Activated CD4-positive, alpha-beta T cell treated with anti-CD3 and anti-CD28 coated beads, Interleukin-2, amount 10 ng/mL, durations not matched to agents 24 days and 14 days (primary cell): Measurements from ENCODE around the gene TBX21. TPM values are rescaled to one million over a fixed set of nuclear protein-coding genes. Genes with fewer than 3 reads are reported as not detected.
A peak's percentile ranks its signal among the peaks of the same experiment; 100 is the strongest.

Source experiments
- DNase-seq: peaks from one replicate; pipeline ENCODE4 v3.0.0; 2022
- H3K27ac Mint-ChIP-seq: one replicate; pipeline ENCODE4 v1.8.0; 2022; ENCODE audit warnings: mild to moderate bottlenecking, mixed read lengths
- H3K27me3 Mint-ChIP-seq: one replicate; pipeline ENCODE4 v1.8.0; 2022; ENCODE audit warnings: mixed read lengths
- H3K36me3 Mint-ChIP-seq: one replicate; pipeline ENCODE4 v1.8.0; 2022; ENCODE audit warnings: low read depth, mild to moderate bottlenecking, mixed read lengths
- H3K4me1 Mint-ChIP-seq: one replicate; pipeline ENCODE4 v1.8.0; 2021; ENCODE audit warnings: mixed read lengths
- H3K4me3 Mint-ChIP-seq: one replicate; pipeline ENCODE4 v1.8.0; 2022; ENCODE audit warnings: mild to moderate bottlenecking, moderate library complexity, mixed read lengths
- H3K9me3 Mint-ChIP-seq: one replicate; pipeline ENCODE4 v1.8.0; 2021; ENCODE audit warnings: mixed read lengths
- intact Hi-C: fragments of 100-400 bp; cut with micrococcal nuclease; formaldehyde crosslinking; loops from one replicate; pipeline ENCODE4 v1.15.1; 2023
- total RNA-seq: library from RNA; stranded (reverse); gene quantifications from 2 replicates; pipeline ENCODE4 v1.2.3, GENCODE V29; 2022

TBX21 gene
- total RNA-seq, 1 donor from 2014 or later: 66.4 TPM

- Mint-ChIP-seq H3K9me3 (no peaks in the 10 kb centered on the region), H3K36me3 (peaks cover 8% of the 10 kb centered on the region), H3K4me3 (no peak overlapping the region), H3K27me3 (no peaks in the 10 kb centered on the region), H3K27ac (peak overlapping the region; percentile 45), H3K4me1 (peaks cover 68% of the 10 kb centered on the region)
- DNase-seq: no peak
- intact Hi-C loops: no loop called here
Measured at GRCh38 chr17:47713980-47714700, 18.9 kb upstream of the TBX21 start.

GRCh38 chr17:47714773-47715396 lies 18.2 kb upstream of the TBX21 start:
- Mint-ChIP-seq H3K27ac (peak overlapping the region; percentile 30), H3K4me1 (peaks cover 73% of the 10 kb centered on the region)
- intact Hi-C loops: loop anchor here (5.0 kb wide), 1 partner anchor 53 kb away; no protein-coding TSS in a partner anchor

GRCh38 chr17:47715669-47716325 lies 17.2 kb upstream of the TBX21 start:
- DNase-seq: no peak
- Mint-ChIP-seq H3K27me3 (no peaks in the 10 kb centered on the region), H3K4me1 (peaks cover 77% of the 10 kb centered on the region), H3K27ac (peak overlapping the region; percentile 61), H3K4me3 (peak overlapping the region; percentile 25), H3K36me3 (peaks cover 3% of the 10 kb centered on the region), H3K9me3 (no peaks in the 10 kb centered on the region)
- intact Hi-C loops: loop anchor here (5.0 kb wide), 1 partner anchor 53 kb away; no protein-coding TSS in a partner anchor

More at GRCh38 chr17:47714773-47715396, 18.2 kb upstream of the TBX21 start:
- peaks cover 8% of the 10 kb centered on the region for H3K36me3 Mint-ChIP-seq
- H3K27me3 Mint-ChIP-seq: no peaks in the 10 kb centered on the region
- H3K9me3 Mint-ChIP-seq: no peaks in the 10 kb centered on the region
- no peak for DNase-seq
- no peak overlapping the region for H3K4me3 Mint-ChIP-seq

GRCh38 chr17:47716375-47716774 lies 16.7 kb upstream of the TBX21 start:
- peaks cover 3% of the 10 kb centered on the region for H3K36me3 Mint-ChIP-seq
- no peaks in the 10 kb centered on the region for H3K9me3 Mint-ChIP-seq
- no peaks in the 10 kb centered on the region for H3K27me3 Mint-ChIP-seq
- H3K4me1 Mint-ChIP-seq: peaks cover 79% of the 10 kb centered on the region
- DNase-seq: no peak
- H3K4me3 Mint-ChIP-seq: peak overlapping the region; percentile 76
- intact Hi-C loops: loop anchor here (5.0 kb wide), 1 partner anchor 54 kb away; no protein-coding TSS in a partner anchor
- peak overlapping the region; percentile 80 for H3K27ac Mint-ChIP-seq

GRCh38 chr17:47717261-47717697 lies 15.8 kb upstream of the TBX21 start:
- Mint-ChIP-seq H3K27ac (peak overlapping the region; percentile 93), H3K4me3 (peak overlapping the region; percentile 76), H3K27me3 (no peaks in the 10 kb centered on the region), H3K4me1 (peaks cover 77% of the 10 kb centered on the region), H3K36me3 (no peaks in the 10 kb centered on the region), H3K9me3 (no peaks in the 10 kb centered on the region)
- intact Hi-C loops: loop anchor here (5.0 kb wide), 1 partner anchor 55 kb away; no protein-coding TSS in a partner anchor
- peak; percentile 73 for DNase-seq

- no peaks in the 10 kb centered on the region for H3K9me3 Mint-ChIP-seq
- peak; percentile 74 for DNase-seq
- H3K36me3 Mint-ChIP-seq: no peaks in the 10 kb centered on the region
- H3K27ac Mint-ChIP-seq: peak overlapping the region; percentile 93
- H3K27me3 Mint-ChIP-seq: no peaks in the 10 kb centered on the region
- intact Hi-C loops: loop anchor here (5.0 kb wide), 1 partner anchor 56 kb away; no protein-coding TSS in a partner anchor
- H3K4me3 Mint-ChIP-seq: peak overlapping the region; percentile 76
- peaks cover 80% of the 10 kb centered on the region for H3K4me1 Mint-ChIP-seq
Measured at GRCh38 chr17:47717979-47718621, 14.9 kb upstream of the TBX21 start.

- H3K9me3 Mint-ChIP-seq: no peaks in the 10 kb centered on the region
- H3K4me1 Mint-ChIP-seq: peaks cover 82% of the 10 kb centered on the region
- no peaks in the 10 kb centered on the region for H3K27me3 Mint-ChIP-seq
- H3K36me3 Mint-ChIP-seq: no peaks in the 10 kb centered on the region
- H3K27ac Mint-ChIP-seq: peak overlapping the region; percentile 93
- peak overlapping the region; percentile 76 for H3K4me3 Mint-ChIP-seq
- DNase-seq: no peak
- intact Hi-C loops: loop anchor here (1.0 to 5.0 kb wide), 2 partner anchors 13 to 57 kb away; no protein-coding TSS in a partner anchor
Measured at GRCh38 chr17:47718634-47719405, 14.2 kb upstream of the TBX21 start.

- Mint-ChIP-seq H3K9me3 (no peaks in the 10 kb centered on the region), H3K27ac (peak overlapping the region; percentile 93), H3K27me3 (no peaks in the 10 kb centered on the region), H3K4me3 (peak overlapping the region; percentile 76), H3K4me1 (peaks cover 79% of the 10 kb centered on the region), H3K36me3 (no peaks in the 10 kb centered on the region)
- intact Hi-C loops: loop anchor here (1.0 to 5.0 kb wide), 3 partner anchors 13 to 67 kb away; no protein-coding TSS in a partner anchor
- DNase-seq: peak; percentile 89
Measured at GRCh38 chr17:47719411-47720152, 13.5 kb upstream of the TBX21 start.

GRCh38 chr17:47720196-47720595 lies 12.8 kb upstream of the TBX21 start:
- intact Hi-C loops: loop anchor here (5.0 kb wide), 1 partner anchor 68 kb away; no protein-coding TSS in a partner anchor
- no peak for DNase-seq

GRCh38 chr17:47720754-47721533 lies 12.1 kb upstream of the TBX21 start:
- H3K36me3 Mint-ChIP-seq: no peaks in the 10 kb centered on the region
- peak; percentile 95 for DNase-seq
- H3K27ac Mint-ChIP-seq: peak overlapping the region; percentile 93
- H3K27me3 Mint-ChIP-seq: no peaks in the 10 kb centered on the region
- intact Hi-C loops: loop anchor here (1.0 to 5.0 kb wide), 4 partner anchors 8 to 69 kb away; partner anchors contain the start of genes TBKBP1 and TBX21
- H3K4me1 Mint-ChIP-seq: peaks cover 80% of the 10 kb centered on the region
- H3K4me3 Mint-ChIP-seq: peak overlapping the region; percentile 76
- H3K9me3 Mint-ChIP-seq: no peaks in the 10 kb centered on the region

More at GRCh38 chr17:47720196-47720595, 12.8 kb upstream of the TBX21 start:
- Mint-ChIP-seq H3K36me3 (no peaks in the 10 kb centered on the region), H3K4me3 (peak overlapping the region; percentile 76), H3K4me1 (peaks cover 81% of the 10 kb centered on the region), H3K9me3 (no peaks in the 10 kb centered on the region), H3K27me3 (no peaks in the 10 kb centered on the region), H3K27ac (peak overlapping the region; percentile 93)

GRCh38 chr17:47721725-47722124 lies 11.3 kb upstream of the TBX21 start:
- H3K27ac Mint-ChIP-seq: peak overlapping the region; percentile 93
- no peaks in the 10 kb centered on the region for H3K27me3 Mint-ChIP-seq
- no peaks in the 10 kb centered on the region for H3K9me3 Mint-ChIP-seq
- H3K4me1 Mint-ChIP-seq: peaks cover 81% of the 10 kb centered on the region
- peak overlapping the region; percentile 76 for H3K4me3 Mint-ChIP-seq
- intact Hi-C loops: loop anchor here (1.0 to 5.0 kb wide), 4 partner anchors 8 to 69 kb away; partner anchors contain the start of genes TBKBP1 and TBX21
- no peak for DNase-seq
- no peaks in the 10 kb centered on the region for H3K36me3 Mint-ChIP-seq
